GM21360 (cell line): ENCODE data around the gene OBP2B.
"Not testable (repeated sequence)": the region's sequence is repeated elsewhere in the genome, so short reads cannot be mapped to it uniquely, and the experiment has no call there.

Experiments
- ATAC-seq: cut with Tn5 transposase; IDR thresholded peaks from one replicate; pipeline ENCODE4 v1.9.1; 2021; ENCODE audit warnings: mild to moderate bottlenecking, moderate library complexity; ENCODE audit not compliant: unreplicated experiment

OBP2B gene

DNA sequence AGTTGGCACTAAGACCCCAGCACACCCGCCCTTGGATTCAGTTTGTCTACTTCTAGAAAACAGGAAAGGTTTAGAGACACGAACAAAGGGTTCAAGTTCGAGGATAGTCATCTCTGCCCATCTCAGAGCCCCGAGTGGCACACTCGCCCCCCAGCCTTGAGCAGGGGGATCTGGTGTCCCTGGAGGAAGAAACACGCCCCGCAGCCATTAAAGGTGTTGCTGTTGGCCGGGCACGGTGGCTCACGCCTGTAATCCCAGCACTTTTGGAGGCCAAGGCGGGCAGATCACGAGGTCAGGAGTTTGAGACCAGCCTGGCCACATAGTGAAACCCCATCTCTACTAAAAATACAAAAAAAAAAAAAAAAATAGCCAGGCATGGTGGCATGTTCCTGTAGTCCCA lies 39.4 kb downstream of the OBP2B start:
- not testable (repeated sequence) for ATAC-seq

DNA sequence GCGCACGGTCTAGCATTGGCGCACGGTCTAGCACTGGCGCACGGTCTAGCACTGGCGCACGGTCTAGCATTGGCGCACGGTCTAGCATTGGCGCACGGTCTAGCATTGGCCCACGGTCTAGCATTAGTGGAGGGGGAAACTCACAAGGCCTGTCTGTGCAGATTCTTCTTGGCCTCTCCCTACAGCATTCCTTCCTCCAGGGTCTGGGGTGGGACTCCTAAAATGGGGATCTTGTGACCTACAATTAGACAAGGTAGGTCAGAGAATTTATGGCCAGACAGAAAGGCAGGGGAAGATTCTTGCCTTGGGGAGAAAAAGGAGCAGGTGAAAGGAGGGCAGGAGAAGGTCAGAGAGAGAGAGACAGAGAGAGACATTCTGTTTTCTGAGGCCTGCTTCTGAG lies 39.9 kb downstream of the OBP2B start:
- no peak for ATAC-seq

DNA sequence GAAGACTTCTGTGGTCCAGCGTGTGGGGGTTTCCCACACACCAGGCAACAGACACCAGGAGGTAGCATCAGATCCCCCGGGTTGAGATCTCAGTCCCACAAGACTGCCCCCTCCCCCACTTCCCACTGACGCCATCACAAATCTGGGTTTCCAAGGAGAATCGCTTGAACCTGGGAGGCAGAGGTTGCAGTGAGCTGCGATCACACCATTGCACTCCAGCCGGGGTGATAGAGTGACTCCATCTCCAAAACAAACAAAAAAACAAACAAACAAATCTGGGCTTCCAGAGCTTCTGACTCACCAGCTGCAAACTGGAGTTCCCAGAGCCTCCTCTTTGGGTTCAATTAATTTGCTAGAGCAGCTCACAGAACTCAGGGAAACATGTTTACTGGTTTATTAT lies 40.6 kb downstream of the OBP2B start:
- no peak for ATAC-seq

DNA sequence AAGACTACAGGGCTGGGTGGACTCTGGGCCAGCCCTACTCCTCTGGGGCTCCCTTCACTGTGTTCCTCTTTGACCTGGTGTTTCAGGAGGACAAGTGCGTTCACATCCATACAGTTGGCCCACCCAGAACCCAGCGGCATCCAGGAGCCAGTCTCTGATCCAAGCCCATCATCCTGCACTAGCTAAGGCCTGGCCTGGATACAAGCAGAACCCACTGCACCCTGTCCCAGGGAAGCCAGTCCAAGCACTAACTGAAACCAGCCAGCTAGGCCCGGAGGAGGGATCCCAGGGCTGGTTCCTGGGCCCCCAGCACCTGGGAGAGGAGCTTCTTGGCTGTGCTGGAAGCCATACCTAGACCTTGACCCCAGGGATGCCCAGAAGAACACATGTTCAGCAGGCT lies 41.3 kb downstream of the OBP2B start:
- no peak for ATAC-seq

DNA sequence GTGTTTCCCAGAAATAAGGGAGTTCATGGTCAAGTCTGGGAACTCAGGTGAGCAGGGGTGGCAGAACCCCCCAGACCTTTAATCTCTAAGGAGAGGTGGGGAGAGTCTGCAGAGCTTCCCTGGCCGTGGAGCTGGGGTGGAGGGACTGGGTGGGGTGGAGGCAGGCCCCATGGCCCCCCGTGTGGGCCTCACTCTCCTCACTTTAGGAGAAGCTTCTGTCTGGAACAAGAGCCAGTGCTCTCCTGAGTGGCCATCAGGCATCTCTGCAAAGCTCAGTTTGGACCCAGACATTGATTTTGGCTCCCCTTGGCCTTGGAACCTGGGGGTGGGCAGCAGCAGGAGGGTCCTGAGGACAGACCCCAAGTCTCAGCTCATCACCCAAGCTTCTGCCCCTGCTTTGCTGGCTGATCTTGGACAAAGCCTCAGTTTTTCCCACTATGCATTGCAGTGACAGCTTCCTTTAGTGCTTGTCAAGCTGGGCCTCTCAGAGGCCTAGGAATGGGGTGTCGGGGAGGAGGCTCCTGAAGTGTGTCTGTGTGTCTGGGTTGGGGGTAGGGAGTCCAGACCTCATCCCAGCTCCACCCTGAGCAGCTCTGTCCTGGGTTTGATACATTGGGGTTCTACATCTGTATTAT lies 41.8 kb downstream of the OBP2B start:
- ATAC-seq, result no peak

DNA sequence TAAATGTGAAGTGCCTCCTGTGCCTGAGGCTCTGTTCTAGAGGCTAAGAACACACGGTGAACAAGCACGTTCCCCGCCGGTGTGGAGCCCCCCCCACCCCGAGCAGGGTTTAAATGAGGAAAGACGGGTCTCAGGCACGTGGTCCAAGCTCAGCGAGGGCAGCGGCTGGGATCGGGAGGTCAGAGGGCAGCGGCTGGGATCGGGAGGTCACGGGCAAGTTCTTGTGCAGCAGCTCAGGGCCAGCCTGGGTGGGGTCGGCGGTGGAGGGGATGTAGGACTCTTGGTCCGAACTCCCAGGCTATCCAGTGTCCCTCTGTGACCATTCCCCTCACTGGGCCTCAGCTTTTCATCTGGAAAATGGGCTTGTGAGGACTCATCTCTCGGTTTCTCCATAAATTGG lies 42.7 kb downstream of the OBP2B start:
- ATAC-seq, result no peak

DNA sequence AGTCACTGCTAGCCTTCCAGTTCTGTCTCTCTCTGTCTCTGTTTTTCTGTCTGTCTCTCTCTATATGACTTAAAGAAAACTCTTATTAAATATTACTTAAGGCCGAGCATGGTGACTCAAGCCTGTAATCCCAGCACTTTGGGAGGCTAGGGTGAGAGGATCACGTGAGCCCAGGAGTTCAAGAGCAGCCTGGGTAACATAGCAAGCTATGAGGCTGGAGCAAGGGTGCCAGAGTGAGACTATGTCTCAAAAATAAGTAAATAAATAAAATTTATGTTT lies 43.7 kb downstream of the OBP2B start:
- ATAC-seq, result no peak

DNA sequence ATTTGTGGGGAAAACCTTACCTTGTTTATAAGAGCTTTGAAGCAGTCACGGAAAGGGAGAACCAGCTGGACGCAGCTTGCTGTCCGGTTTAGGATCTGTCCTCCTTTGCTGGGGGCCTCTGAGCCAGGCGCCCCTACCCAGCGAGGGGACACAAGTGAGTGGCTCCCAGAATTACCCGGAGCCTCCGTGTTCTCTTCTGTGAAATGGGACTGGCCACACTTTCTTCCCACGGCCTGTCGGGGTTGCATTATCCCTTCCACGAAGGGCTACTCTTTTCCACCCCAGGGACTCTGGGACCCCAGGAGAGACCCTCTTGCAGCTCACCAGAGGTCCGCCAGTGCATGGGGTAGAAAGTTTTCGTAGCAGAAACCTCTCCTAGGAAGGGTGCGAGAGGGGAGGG lies 44.9 kb downstream of the OBP2B start:
- ATAC-seq, result no peak

DNA sequence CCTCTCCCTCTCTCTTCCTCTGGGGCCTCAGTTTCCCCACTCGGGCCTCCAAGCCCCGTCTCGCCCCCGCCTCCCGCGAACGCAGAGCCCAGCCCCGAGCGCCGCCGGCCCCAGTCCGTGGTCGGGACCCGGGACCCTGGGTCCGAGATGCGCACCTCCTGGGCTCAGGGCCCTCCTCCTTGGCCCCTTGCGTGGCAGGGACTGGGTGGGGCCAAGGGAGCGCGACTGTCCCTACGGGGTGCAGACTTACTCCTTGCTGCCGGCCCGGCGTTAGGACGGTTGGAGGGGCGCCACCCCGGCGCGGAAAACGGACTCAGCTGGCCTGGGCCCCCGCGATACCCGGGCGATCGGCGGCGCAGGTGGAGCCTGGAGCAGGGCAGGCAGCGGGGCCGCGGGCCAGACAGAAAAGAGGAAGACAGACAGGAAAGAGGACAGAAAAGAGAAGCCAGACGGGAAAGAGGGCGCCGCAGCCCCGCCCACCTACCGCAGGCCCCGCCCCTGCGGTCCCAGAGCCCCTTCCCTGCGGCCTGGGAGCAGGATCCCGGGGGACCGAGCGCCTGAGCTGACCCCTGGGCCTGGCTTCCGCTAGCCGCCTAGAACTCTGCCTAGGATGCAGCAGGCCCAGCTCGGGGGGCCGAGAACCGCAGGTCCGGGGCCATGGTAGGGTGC lies 45.4 kb downstream of the OBP2B start, which contains the start of gene GBGT1:
GBGT1 (minus strand) TSS at position 411 of the 669 bp plus-strand sequence. CDS start 1,502 bp downstream, outside the sequence.
- no peak for ATAC-seq

DNA sequence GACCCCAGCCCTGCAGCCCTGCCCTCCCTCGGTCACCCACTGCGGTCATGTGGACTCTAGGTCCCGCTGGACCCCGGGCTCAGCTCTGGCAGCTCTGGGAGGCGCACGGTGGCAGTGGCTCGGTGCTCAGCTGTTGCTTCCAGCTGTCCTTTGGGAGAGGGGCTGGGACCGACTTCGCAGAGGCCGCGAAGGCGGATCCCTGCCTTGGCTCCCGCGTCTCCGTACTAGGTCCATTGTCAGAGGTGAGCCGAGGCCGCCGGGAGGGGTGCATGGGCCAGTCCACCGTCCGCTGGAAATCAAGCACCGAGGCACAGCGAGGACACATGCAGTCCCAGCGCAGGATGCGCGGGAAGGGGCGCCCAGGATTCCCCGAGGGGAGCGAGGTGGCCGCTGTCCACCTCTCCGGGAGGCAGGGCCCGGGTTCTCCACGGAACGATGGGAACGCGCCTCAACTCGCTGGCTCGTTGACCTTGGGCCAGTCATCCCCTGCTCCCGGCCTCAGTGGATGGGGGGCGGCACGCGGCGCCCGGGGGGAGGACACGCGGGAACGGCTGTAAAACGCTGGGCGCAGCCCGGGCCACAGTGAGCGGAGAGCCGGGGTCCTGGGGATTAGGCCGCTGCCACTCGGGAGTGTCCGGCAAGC lies 46.1 kb downstream of the OBP2B start:
- no peak for ATAC-seq

DNA sequence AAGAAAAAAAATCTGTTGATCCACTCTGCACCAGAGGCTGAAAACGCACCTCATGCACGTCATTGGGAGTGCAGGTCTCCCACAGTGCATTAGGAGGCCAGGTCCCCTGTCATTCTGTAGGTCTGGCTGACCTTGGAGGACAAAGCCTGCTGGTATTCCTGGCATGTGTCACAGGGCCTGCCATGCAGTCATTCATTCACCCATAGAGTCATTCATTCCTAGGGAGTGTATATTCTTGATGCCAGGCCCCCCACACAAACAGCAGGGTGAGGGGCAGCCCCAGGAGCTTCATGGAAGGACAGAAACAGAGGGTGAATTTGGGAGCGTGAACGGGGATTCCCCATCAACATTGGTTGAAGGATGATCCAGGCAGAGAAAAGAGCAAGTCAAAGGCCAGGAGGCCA lies 47.5 kb downstream of the OBP2B start:
- no peak for ATAC-seq

DNA sequence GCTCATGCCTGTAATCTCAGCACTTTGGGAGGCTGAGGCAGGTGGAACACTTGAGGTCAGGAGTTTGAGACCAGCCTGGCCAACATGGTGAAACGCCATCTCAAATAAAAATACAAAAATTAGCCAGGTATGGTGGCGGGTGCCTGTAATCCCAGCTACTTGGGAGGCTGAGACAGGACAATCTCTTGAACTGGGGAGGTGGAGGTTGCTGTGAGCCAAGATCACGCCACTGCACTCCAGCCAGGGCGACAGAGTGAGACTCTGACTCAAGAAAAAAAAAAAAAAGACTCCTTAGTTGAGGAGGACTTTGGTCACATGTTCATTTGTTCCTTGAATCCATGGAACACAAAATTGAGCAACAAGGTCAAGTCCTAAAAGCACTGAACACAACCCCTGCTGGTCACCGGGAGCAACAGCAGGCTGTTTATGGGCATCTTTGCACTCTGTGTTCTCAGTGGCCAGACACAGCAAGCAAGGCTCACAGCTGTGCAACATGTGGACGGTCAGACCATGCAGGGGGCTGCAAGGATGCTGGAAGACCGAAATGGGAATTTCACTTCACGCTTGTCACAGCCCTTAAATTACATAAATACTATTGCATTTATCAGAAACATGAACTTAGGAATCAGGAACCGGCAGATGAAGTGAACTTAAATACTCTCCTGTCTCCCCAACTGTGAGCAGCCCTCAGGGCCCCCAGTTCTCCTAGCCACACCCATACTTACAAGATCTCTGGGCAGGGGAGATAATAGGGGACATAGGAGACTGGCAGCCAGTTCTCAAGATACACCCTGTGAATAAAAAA lies 48.1 kb downstream of the OBP2B start:
- no peak for ATAC-seq

DNA sequence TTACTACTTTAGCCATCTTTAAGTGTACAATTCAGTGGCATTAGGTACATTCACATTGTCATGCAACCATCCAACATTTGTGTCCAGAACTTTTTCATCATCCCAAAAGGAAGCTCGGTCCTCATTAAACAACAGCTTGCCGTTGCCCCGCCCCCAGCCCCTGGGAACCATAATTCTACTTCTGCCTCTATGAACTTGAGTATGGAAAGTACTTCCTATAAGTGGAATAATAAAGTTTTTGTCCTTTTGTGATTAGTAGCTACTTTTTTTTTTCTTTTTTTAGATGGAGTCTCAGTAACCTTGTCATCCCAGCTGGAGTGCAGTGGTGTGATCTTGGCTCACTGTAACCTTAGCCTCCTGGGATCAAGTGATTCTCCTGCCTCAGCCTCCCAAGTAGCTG lies 50.4 kb downstream of the OBP2B start:
- no peak for ATAC-seq
